Thymus (tissue), 14 donors: ENCODE data around the gene PDXK. TPM values are rescaled to one million over a fixed set of nuclear protein-coding genes. Genes with fewer than 3 reads are reported as not detected.
"Not testable (repeated sequence)": the region's sequence is repeated elsewhere in the genome, so short reads cannot be mapped to it uniquely, and the experiment has no call there.

Source experiments
- DNase-seq, 9 donors: peaks; one replicate each; pipeline ENCODE4 v3.0.0-alpha.2; 2013; ENCODE audit warnings: low spot score in 9 of 9, low read depth in 6 of 9, missing footprints in 1 of 9
- H3K27ac ChIP-seq, 2 donors: one replicate each; pipeline ENCODE4 v1.5.1; 2013; ENCODE audit warnings: control low read depth in 1 of 2, low read depth in 1 of 2, low read length in 1 of 2, mild to moderate bottlenecking in 1 of 2, moderate library complexity in 1 of 2
- H3K27me3 ChIP-seq, 2 donors: one replicate each; pipeline ENCODE4 v1.5.1; 2013; ENCODE audit warnings: low read length in 1 of 2; ENCODE audit not compliant: control insufficient read depth in 2 of 2, insufficient read depth in 1 of 2
- H3K36me3 ChIP-seq, 2 donors: one replicate each; pipeline ENCODE4 v1.5.1; 2013; ENCODE audit warnings: low read length in 1 of 2, mild to moderate bottlenecking in 1 of 2, moderate library complexity in 1 of 2; ENCODE audit not compliant: control insufficient read depth in 2 of 2, insufficient read depth in 2 of 2
- H3K4me1 ChIP-seq, 2 donors: one replicate each; pipeline ENCODE4 v1.5.1; 2013; ENCODE audit warnings: low read length in 2 of 2; ENCODE audit not compliant: control insufficient read depth in 2 of 2, insufficient read depth in 2 of 2
- H3K4me3 ChIP-seq, 2 donors: one replicate each; pipeline ENCODE4 v1.5.1; 2013; ENCODE audit warnings: low read length in 2 of 2, control low read depth in 1 of 2, mild to moderate bottlenecking in 1 of 2
- H3K9me3 ChIP-seq, 2 donors: one replicate each; pipeline ENCODE4 v1.5.1; 2013; ENCODE audit warnings: low read length in 1 of 2, mild to moderate bottlenecking in 1 of 2; ENCODE audit not compliant: control insufficient read depth in 2 of 2, insufficient read depth in 1 of 2
- WGBS: extraction: QIAGEN DNeasy Blood & Tissue Kit; methylation state at CpG from one replicate; pipeline ENCODE4 v1.1.7; 2013; 5-methylcytosine and 5-hydroxymethylcytosine counted together
- long read RNA-seq, 10 donors: transcript quantifications; one replicate each; lab custom pipeline, GENCODE V29; 2026
- polyA plus RNA-seq: library from polyadenylated mRNA; stranded (reverse); fragments of 200-250 nt; gene quantifications from one replicate; pipeline ENCODE4 v1.2.3, GENCODE V29; 2013
- total RNA-seq: library from RNA; stranded (reverse); fragments of 120-200 nt; gene quantifications from one replicate; pipeline ENCODE4 v1.2.4, GENCODE V29; 2013
- donor health status: healthy.

PDXK gene
- total RNA-seq: 33.3 TPM
- 59.0 TPM for polyA plus RNA-seq
- long read RNA-seq, donor 1: 0 reads
- long read RNA-seq, donor 2, full-length matches to known transcripts: 21 of 63 reads
- long read RNA-seq, donor 2, partial matches to known transcripts: 42 of 63 reads
- long read RNA-seq, donor 2, other reads (novel, unspliced or antisense): 0 of 63 reads
- long read RNA-seq, donor 3, full-length matches to known transcripts: 5 of 13 reads
- long read RNA-seq, donor 3, partial matches to known transcripts: 8 of 13 reads
- long read RNA-seq, donor 3, other reads (novel, unspliced or antisense): 0 of 13 reads
- long read RNA-seq, donor 4, full-length matches to known transcripts: 12 of 36 reads
- long read RNA-seq, donor 4, partial matches to known transcripts: 24 of 36 reads
- long read RNA-seq, donor 4, other reads (novel, unspliced or antisense): 0 of 36 reads
- long read RNA-seq, donor 5, full-length matches to known transcripts: 20 of 39 reads
- long read RNA-seq, donor 5, partial matches to known transcripts: 19 of 39 reads
- long read RNA-seq, donor 5, other reads (novel, unspliced or antisense): 0 of 39 reads
- long read RNA-seq, donor 6, full-length matches to known transcripts: 10 of 19 reads
- long read RNA-seq, donor 6, partial matches to known transcripts: 9 of 19 reads
- long read RNA-seq, donor 6, other reads (novel, unspliced or antisense): 0 of 19 reads
- long read RNA-seq, donor 7, full-length matches to known transcripts: 7 of 7 reads
- long read RNA-seq, donor 7, partial matches to known transcripts: 0 of 7 reads
- long read RNA-seq, donor 7, other reads (novel, unspliced or antisense): 0 of 7 reads
- long read RNA-seq, donor 8, full-length matches to known transcripts: 3 of 3 reads
- long read RNA-seq, donor 8, partial matches to known transcripts: 0 of 3 reads
- long read RNA-seq, donor 8, other reads (novel, unspliced or antisense): 0 of 3 reads
- long read RNA-seq, donor 9, full-length matches to known transcripts: 4 of 4 reads
- long read RNA-seq, donor 9, partial matches to known transcripts: 0 of 4 reads
- long read RNA-seq, donor 9, other reads (novel, unspliced or antisense): 0 of 4 reads
- long read RNA-seq, donor 10, full-length matches to known transcripts: 7 of 14 reads
- long read RNA-seq, donor 10, partial matches to known transcripts: 7 of 14 reads
- long read RNA-seq, donor 10, other reads (novel, unspliced or antisense): 0 of 14 reads

DNA sequence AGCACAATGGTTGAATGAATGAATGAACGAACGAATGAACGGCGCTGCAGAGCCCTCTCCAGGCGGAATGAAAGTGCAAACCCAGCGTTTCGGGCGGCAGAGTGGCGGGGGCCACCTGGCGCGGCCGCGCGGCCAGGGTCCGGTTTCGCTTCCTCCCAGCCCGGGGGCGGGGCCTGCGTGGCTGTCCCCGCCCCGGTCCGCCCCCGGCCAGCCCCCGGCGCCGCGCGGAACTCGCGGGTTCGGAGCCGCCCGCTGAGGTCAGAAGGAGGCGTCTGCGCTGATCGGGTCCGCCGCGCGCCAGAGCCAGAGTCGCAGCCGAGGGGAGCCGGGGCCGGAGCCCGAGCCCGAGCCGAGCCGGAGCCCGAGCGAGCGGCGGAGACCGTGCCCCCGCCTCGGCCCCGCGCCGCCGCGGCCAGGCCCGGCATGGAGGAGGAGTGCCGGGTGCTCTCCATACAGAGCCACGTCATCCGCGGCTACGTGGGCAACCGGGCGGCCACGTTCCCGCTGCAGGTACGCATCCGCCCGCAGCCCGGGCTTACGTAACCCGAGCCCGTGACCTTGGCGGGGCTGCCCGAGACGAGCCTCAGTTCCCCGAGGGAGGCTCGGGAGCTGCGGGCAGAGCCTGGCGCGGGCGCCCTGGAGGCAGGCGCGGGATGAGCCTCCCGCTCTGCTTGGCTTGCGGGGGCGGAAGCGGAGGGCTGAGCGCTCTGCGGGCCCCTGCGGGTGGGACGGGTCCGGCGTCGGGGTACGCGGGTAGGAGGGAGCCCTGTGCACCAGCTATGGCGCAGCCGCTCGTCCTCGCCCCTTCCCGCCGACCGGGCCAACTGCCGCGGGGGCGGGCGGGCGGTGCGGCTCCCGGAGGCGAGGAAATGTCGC is at the start of gene PDXK:
PDXK (plus strand) TSS at position 258 of the 876 bp plus-strand sequence; CDS start at position 424, 166 bp downstream.
- peak in 3 of 9 donors; percentile 26 to 64 (median 45) for DNase-seq
- peak within 1 kb of the TSS; percentile 45 to 78 for H3K4me3 ChIP-seq
- under 1% methylated on average over 117 of the region's 117 CpGs for WGBS
- H3K36me3 ChIP-seq: no peaks in the 10 kb centered on the region
- peak within 1 kb of the TSS in 1 of 2 donors; percentile 40 for H3K27ac ChIP-seq
- peaks cover 8 to 19% of the 10 kb centered on the region in 2 donors for H3K4me1 ChIP-seq
- peaks cover 14 to 63% of the 10 kb centered on the region in 2 donors for H3K27me3 ChIP-seq
- H3K9me3 ChIP-seq: peaks cover 0 to 11% of the 10 kb centered on the region in 2 donors

DNA sequence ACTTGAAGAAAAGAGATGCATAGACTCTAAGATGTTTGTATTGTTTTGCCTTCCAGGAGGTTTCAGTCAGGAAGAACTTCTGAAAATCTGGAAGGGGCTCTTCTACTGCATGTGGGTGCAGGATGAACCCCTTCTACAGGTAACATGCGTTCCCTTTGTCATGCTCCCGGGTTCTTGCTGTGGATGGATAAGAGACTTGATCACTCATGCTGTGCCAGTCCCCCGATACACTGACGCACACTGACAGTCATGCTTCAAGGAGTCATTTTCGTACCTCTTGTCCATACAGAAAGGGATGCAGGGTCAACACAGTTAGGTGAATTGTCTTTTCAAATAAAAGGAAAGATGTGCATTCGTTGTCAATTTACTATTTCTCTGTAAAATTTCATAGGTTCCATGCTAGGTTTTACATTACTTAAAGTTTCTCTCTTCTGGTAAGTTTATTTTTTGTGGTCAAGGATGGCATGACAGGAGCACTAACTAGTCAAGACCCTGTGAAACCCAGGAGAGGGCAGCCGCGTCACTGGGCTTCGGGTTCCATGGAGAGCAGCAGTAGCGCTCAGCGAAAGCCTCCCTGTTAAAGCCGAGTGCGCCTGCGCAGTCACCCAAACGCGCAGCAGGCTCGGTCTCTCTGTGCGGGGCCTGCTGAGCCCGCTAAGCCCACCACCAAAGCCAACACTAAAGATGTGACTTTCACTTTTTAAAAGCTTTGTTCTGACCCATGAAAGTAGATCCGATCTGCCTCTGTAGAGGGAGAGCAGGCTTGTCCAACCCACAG is 48.9 kb upstream of the PDXK start:
- Histone ChIP-seq H3K27ac (no peak overlapping the region), H3K4me3 (no peak overlapping the region), H3K9me3 (no peaks in the 10 kb centered on the region), H3K36me3 (peaks cover 32 to 71% of the 10 kb centered on the region in 2 donors), H3K4me1 (no peaks in the 10 kb centered on the region), H3K27me3 (no peaks in the 10 kb centered on the region)
- DNase-seq: no peak
- 96% methylated on average over 20 of the region's 20 CpGs for WGBS

DNA sequence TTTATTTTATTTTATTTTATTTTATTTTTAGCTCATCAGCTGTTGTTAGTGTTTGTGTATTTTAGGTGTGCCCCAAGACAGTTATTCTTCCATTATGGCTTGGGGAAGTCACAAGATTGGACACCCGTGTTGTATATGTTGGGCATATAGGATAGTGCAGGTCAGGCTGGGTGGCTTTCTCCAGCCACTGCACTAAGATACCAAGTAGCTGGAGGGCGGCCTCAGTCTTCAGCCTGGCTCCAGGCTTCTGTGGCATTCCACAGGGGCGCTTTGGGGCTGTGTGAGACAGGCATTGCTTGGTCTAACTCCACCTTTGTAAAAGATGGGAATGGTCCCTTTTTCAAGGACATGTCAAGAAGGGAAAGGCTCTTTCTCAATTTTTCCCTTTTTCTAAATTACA is 43.1 kb upstream of the PDXK start:
- Histone ChIP-seq H3K4me1 (no peaks in the 10 kb centered on the region), H3K27ac (no peak overlapping the region), H3K9me3 (no peaks in the 10 kb centered on the region), H3K4me3 (no peak overlapping the region), H3K36me3 (peaks cover 40 to 75% of the 10 kb centered on the region in 2 donors), H3K27me3 (no peaks in the 10 kb centered on the region)
- 97% methylated on average over 3 of the region's 3 CpGs for WGBS
- no peak for DNase-seq

DNA sequence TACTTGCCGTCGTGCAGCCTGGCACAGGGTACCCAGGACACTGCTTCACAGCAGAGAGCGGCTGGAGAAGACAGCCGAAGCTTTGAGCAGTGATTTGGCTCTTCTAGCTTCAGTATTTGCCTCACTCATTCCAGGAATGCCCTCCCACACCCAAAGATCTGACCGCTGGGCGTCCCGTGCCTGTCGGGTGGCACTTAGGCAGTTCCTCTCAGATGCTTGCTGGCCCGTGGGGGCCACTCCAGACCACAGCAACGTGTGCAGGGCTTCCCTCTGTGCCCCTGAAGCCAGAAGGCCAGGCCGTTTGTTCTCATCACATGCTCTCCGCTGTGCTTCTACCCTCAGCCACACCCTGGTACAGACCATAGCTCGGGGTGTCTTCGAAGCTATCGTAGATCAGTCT is 42.5 kb upstream of the PDXK start:
- 96% methylated on average over 15 of the region's 15 CpGs for WGBS
- no peaks in the 10 kb centered on the region for H3K4me1 ChIP-seq
- no peak overlapping the region for H3K4me3 ChIP-seq
- DNase-seq: no peak
- no peak overlapping the region for H3K27ac ChIP-seq
- no peaks in the 10 kb centered on the region for H3K9me3 ChIP-seq
- no peaks in the 10 kb centered on the region for H3K27me3 ChIP-seq
- peaks cover 44 to 73% of the 10 kb centered on the region in 2 donors for H3K36me3 ChIP-seq

DNA sequence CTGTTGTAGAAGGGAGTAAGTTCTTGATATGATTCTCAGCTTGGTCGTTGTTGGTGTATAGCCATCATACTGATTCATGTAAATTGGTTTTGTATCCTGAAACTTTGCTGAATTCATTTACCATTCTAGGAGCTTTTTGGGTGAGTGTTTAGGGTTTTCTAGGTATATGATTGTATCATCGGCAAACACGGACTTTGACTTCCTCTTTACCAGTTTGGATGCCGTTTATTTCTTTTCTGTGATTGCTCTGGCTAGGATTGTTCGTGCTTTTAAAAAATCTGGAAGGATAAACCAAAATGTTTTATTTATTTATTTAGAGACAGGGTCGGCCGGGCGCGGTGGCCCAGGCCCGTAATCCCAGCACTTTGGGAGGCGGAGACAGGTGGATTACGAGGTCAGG is 39.0 kb upstream of the PDXK start:
- H3K9me3 ChIP-seq: no peaks in the 10 kb centered on the region
- no peaks in the 10 kb centered on the region for H3K4me1 ChIP-seq
- H3K4me3 ChIP-seq: no peak overlapping the region
- no peak overlapping the region for H3K27ac ChIP-seq
- no peaks in the 10 kb centered on the region for H3K27me3 ChIP-seq
- 98% methylated on average over 12 of the region's 12 CpGs for WGBS
- DNase-seq: no peak
- H3K36me3 ChIP-seq: peaks cover 57 to 70% of the 10 kb centered on the region in 2 donors

DNA sequence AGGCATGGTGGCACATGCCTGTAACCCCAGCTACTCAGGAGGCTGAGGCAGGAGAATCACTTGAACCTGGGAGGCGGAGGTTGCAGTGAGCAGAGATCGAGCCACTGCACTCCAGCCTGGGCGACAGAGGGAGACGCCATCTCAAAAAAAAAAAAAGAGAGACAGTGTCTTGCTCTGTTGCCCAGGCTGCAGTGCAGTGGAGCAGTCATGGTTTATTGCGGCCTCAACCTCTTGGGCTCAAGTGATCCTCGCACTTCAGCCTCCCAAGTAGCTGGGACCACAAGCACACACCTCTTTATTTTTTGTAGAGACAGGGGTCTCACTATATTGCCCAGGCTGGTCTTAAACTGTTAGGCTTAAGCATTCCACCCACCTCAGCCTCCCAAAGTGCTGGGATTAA is 38.5 kb upstream of the PDXK start:
- H3K27ac ChIP-seq, H3K27me3 ChIP-seq, H3K9me3 ChIP-seq, H3K4me3 ChIP-seq, DNase-seq, H3K4me1 ChIP-seq: not testable (repeated sequence)
- H3K36me3 ChIP-seq: peaks cover 58 to 71% of the 10 kb centered on the region in 2 donors
- 98% methylated on average over 6 of the region's 6 CpGs for WGBS

DNA sequence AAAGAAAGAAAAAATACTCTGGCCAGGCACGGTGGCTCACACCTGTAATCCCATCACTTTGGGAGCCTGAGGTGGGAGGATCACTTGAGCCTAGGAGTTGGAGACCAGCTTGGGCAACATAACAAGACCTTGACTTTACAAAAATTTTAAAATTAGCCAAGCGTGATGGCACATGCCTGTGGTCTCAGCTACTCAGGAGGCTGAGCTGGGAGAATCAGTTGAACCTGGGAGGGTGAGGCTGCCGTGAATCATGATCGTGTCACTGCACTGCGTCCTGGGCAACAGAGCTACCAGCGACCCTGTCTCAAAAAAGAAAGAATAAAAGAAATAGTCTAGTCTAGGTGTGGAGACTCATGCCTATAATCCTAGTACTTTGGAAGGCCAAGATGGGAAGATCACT is 37.3 kb upstream of the PDXK start:
- no peaks in the 10 kb centered on the region for H3K27me3 ChIP-seq
- H3K4me1 ChIP-seq: no peaks in the 10 kb centered on the region
- H3K9me3 ChIP-seq: no peaks in the 10 kb centered on the region
- DNase-seq: no peak
- peaks cover 61 to 72% of the 10 kb centered on the region in 2 donors for H3K36me3 ChIP-seq
- no peak overlapping the region for H3K4me3 ChIP-seq
- H3K27ac ChIP-seq: no peak overlapping the region
- over 99% methylated on average over 6 of the region's 6 CpGs for WGBS

GRCh38 chr21:43684424-43684823 is 34.5 kb upstream of the PDXK start:
- Histone ChIP-seq H3K27me3 (no peaks in the 10 kb centered on the region), H3K4me3 (no peak overlapping the region), H3K27ac (no peak overlapping the region), H3K4me1 (no peaks in the 10 kb centered on the region), H3K36me3 (peaks cover 78 to 82% of the 10 kb centered on the region in 2 donors), H3K9me3 (no peaks in the 10 kb centered on the region)
- DNase-seq: no peak
- WGBS: 83% methylated on average over 3 of the region's 3 CpGs
